Smooth muscle cell (in vitro differentiated cells): ENCODE measurements around the gene IFI35. TPM values are rescaled to one million over a fixed set of nuclear protein-coding genes. Genes with fewer than 3 reads are reported as not detected.

ENCODE experiments used
- DNase-seq: peaks from one replicate; lab custom pipeline; 2025; ENCODE audit not compliant: unreplicated experiment; lab: John Stamatoyannopoulos, UW
- H2AFZ ChIP-seq: fragments of 200-600 bp; sonication (generic); 2 replicates; pipeline ENCODE4 v1.6.0; 2016; ENCODE audit warnings: antibody characterized with exemption, low read depth, mild to moderate bottlenecking
- H3F3A ChIP-seq: fragments of 200-600 bp; sonication (generic); 2 replicates; pipeline ENCODE4 v1.6.0; 2017; ENCODE audit warnings: antibody characterized with exemption, low read depth
- H3K27ac ChIP-seq: fragments of 200-600 bp; sonication (generic); 2 replicates; pipeline ENCODE4 v1.5.1; 2016; ENCODE audit warnings: low read depth, mild to moderate bottlenecking
- H3K27me3 ChIP-seq: fragments of 200-600 bp; sonication (generic); 2 replicates; pipeline ENCODE4 v1.6.1; 2016; ENCODE audit warnings: low read depth, mild to moderate bottlenecking
- H3K36me3 ChIP-seq: fragments of 200-600 bp; sonication (generic); 2 replicates; pipeline ENCODE4 v1.5.1; 2016; ENCODE audit warnings: low read depth
- H3K4me1 ChIP-seq: fragments of 200-600 bp; sonication (generic); 2 replicates; pipeline ENCODE4 v1.5.1; 2016; ENCODE audit warnings: low read depth
- H3K4me2 ChIP-seq: fragments of 200-600 bp; sonication (generic); 2 replicates; pipeline ENCODE4 v1.6.0; 2016; ENCODE audit warnings: mild to moderate bottlenecking
- H3K4me3 ChIP-seq: fragments of 200-600 bp; sonication (generic); 2 replicates; pipeline ENCODE4 v1.5.1; 2016; ENCODE audit warnings: mild to moderate bottlenecking
- H3K79me2 ChIP-seq: fragments of 200-600 bp; sonication (generic); 2 replicates; pipeline ENCODE4 v1.6.0; 2016; ENCODE audit warnings: low read depth, mild to moderate bottlenecking
- H3K9ac ChIP-seq: fragments of 200-600 bp; sonication (generic); 2 replicates; pipeline ENCODE4 v1.6.0; 2016; ENCODE audit warnings: low read depth
- H3K9me3 ChIP-seq: fragments of 200-600 bp; sonication (generic); replicated peaks from 2 replicates; pipeline ENCODE4 v1.5.1; 2016; ENCODE audit warnings: low read depth
- H4K20me1 ChIP-seq: fragments of 200-600 bp; sonication (generic); 2 replicates; pipeline ENCODE4 v1.6.0; 2016; ENCODE audit warnings: low read depth
- WGBS: methylation state at CpG from one replicate; pipeline ENCODE4 v1.1.7; 2016; ENCODE audit warnings: low lambda C conversion rate; 5-methylcytosine and 5-hydroxymethylcytosine counted together
- polyA plus RNA-seq: library from polyadenylated mRNA; unstranded; fragments of >200 nt; fragmentation: Nextera tagmentation; extraction: Ambion mirVana; gene quantifications from 2 replicates; pipeline ENCODE4 v1.2.1, GENCODE V29; 2016
- total RNA-seq: library from RNA; depleted of rRNA; stranded (reverse); fragments of >200 nt; gene quantifications from 2 replicates; pipeline ENCODE4 v1.2.3, GENCODE V29; 2014
- TF ChIP-seq, protein P1 (sequence below): fragments of 200-600 bp; sonication (generic); IDR thresholded peaks from 2 replicates; pipeline ENCODE4 v1.5.1; 2017; ENCODE audit warnings: borderline replicate concordance, mild to moderate bottlenecking, antibody characterized with exemption; ENCODE audit not compliant: insufficient read depth, poor library complexity, severe bottlenecking

The IFI35 gene
- total and polyA plus RNA-seq, 2 experiments from 2014 or later = 1.9 to 6.3 TPM

DNA sequence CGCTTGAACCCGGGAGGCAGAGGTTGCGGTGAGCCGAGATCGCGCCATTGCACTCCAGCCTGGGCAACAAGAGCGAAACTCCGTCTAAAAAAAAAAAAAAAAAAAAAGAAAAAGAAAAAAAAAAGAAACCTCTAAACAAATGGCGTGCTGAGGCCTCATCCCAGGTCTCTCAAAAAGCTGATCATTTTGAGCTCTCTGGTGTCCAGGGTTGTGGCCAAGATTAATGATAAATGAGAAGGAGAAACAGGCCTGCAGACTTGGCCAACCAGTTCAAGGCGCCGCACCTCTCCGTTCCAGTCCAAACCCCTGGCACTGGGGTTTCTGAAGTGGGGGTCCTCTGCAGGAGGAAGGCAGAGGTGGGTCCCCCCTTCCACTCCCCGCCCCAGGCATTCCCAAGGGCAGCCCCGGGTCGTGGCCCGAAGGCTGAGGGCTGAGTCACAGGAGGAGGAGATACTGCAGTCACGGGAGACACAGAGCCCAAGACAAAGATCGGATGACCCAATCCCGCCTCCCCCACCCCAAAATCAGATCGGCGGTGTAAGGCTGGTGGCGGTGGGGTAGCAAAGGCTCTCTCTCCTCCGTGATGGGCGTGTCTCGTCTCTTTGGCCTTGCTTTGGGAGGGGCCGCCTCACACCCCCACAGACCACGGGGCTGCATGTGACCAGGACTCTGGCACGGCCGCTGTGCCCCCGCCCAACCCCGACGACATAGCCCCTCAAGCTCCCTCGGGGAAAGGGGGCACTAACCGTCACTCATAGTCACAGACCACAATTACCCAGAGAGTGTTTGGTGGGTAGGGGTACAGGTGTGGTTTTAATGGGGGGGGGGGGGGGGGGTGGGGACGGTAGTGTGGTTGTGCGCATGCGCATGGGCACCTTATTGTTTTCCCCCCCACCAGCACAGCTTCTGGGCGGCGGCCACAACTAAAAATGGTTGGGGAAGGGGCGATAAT lies 14.5 kb downstream of the IFI35 start:
- peak overlapping the region; percentile 45 for H2AFZ ChIP-seq
- peaks cover 8% of the 10 kb centered on the region for H3F3A ChIP-seq
- 15% methylated on average over 26 of the region's 40 CpGs for WGBS
- peak overlapping the region; percentile 100 for H3K4me2 ChIP-seq
- peaks cover 29% of the 10 kb centered on the region for H3K79me2 ChIP-seq
- no peaks in the 10 kb centered on the region for H3K27me3 ChIP-seq
- no peaks in the 10 kb centered on the region for H3K36me3 ChIP-seq
- peak overlapping the region; percentile 99 for H3K4me3 ChIP-seq
- TF ChIP-seq, protein P1, sequence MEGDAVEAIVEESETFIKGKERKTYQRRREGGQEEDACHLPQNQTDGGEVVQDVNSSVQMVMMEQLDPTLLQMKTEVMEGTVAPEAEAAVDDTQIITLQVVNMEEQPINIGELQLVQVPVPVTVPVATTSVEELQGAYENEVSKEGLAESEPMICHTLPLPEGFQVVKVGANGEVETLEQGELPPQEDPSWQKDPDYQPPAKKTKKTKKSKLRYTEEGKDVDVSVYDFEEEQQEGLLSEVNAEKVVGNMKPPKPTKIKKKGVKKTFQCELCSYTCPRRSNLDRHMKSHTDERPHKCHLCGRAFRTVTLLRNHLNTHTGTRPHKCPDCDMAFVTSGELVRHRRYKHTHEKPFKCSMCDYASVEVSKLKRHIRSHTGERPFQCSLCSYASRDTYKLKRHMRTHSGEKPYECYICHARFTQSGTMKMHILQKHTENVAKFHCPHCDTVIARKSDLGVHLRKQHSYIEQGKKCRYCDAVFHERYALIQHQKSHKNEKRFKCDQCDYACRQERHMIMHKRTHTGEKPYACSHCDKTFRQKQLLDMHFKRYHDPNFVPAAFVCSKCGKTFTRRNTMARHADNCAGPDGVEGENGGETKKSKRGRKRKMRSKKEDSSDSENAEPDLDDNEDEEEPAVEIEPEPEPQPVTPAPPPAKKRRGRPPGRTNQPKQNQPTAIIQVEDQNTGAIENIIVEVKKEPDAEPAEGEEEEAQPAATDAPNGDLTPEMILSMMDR = no peak
- no peaks in the 10 kb centered on the region for H3K9me3 ChIP-seq
- H3K27ac ChIP-seq = peak overlapping the region; percentile 92
- peaks cover 40% of the 10 kb centered on the region for H4K20me1 ChIP-seq
- H3K4me1 ChIP-seq = peaks cover 6% of the 10 kb centered on the region
- DNase-seq = peak; percentile 52
- peak overlapping the region; percentile 96 for H3K9ac ChIP-seq

DNA sequence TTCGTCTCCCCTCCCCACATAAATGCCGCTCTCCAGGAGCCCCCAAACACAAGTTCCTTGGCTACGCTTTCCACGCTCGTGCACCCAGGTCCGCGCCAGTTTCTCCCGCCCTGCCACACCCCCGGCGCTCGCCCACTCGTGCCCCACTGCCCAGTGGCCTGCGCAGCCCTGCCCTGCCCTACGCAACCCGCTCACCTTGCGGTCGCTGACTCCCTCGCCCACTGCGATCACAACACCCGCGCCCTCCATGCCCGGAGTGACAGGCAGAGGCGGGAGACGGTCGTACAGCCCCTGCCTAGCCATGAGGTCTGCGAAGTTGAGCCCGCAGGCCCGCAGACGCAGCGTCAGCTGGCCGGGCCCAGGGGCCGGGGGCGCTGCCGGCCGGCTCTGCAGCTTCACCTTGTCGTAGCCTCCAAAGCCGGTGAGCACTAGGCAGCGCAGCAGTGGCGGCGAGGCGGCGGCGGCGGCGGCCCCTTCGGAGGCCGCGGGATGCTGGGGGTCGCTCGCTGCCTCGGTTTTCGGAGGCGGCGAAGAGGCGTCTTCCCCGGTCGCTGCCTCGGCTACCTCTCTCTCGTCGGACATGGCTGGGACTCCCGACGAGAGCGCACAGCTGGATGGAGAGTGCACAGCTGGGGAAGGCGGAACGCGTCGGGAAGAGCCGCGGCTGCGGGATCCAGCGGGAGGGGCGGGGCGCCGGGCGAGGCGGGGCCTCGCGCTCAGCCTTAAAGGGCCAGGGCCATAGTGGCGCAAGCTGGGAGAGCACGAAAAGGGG lies 15.3 kb downstream of the IFI35 start, which contains the start of gene VAT1:
Gene VAT1, minus strand, starts transcription at position 645 of the 772 bp plus-strand sequence. Its CDS starts 63 bp downstream, at position 582.
- Histone ChIP-seq H3K36me3 (no peaks in the 10 kb centered on the region), H4K20me1 (peaks cover 32% of the 10 kb centered on the region), H2AFZ (peak within 1 kb of the TSS; percentile 45), H3F3A (peaks cover 8% of the 10 kb centered on the region), H3K27ac (peak within 1 kb of the TSS; percentile 92), H3K9me3 (no peaks in the 10 kb centered on the region), H3K4me1 (peaks cover 6% of the 10 kb centered on the region), H3K27me3 (no peaks in the 10 kb centered on the region), H3K9ac (peak within 1 kb of the TSS; percentile 96), H3K79me2 (peaks cover 29% of the 10 kb centered on the region), H3K4me3 (peak within 1 kb of the TSS; percentile 99), H3K4me2 (peak within 1 kb of the TSS; percentile 100)
- TF ChIP-seq, protein P1 = no peak
- 2% methylated on average over 73 of the region's 80 CpGs for WGBS
- DNase-seq = peak; percentile 50

DNA sequence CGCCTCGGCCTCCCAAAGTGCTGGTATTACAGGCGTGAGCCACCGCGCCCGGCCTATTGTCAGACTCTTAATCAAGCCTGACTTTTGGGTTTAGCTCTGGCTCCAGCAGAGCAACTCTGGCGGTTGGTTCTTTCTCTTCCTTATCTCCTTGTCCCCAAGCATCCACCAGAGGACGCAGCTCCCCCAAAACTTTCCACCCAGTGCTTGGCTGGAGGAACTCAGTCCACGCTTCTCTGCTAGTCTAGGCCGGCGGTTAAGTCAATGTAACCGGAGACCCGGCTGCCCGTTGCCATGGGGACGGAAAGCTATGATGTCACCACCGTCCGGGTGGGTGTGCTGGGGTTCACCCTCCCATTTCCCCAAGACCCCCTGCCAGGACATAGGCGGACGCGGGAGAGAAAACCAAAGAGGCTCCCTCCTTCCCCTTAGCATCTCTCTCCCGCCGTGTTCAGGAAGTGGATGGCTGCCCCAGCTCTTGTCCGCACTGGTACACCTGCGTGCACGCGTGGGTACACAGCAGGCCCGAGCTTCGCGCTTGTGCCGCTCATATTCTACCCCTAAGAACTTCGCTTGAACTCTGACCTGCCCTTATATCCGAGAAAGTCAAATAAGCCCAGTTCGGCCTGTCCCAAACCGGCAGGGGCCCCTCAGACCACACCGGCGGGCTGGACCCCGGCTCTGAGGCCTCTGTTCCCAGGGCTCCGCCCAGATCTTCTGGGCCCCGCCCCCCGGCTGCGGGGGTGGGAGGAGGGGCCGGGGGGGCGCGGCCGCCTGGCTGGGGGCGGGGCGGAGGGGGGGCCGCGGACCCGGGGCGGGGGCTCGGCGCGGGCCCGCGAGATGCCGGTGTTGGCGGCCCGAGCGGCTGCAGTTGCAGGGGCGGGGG lies 18.1 kb downstream of the IFI35 start, which contains the start of gene RND2:
Gene RND2, plus strand, starts transcription at position 825 of the 883 bp plus-strand sequence. CDS start 117 bp downstream, outside the sequence.
- no peaks in the 10 kb centered on the region for H3K27me3 ChIP-seq
- peak within 1 kb of the TSS; percentile 82 for H3K9ac ChIP-seq
- 1% methylated on average over 44 of the region's 61 CpGs for WGBS
- no peaks in the 10 kb centered on the region for H3K9me3 ChIP-seq
- TF ChIP-seq, protein P1 = peak; percentile 55
- peak within 1 kb of the TSS; percentile 67 for H3K27ac ChIP-seq
- no peaks in the 10 kb centered on the region for H3K36me3 ChIP-seq
- peak within 1 kb of the TSS; percentile 67 for H3K4me3 ChIP-seq
- peaks cover 6% of the 10 kb centered on the region for H3K4me1 ChIP-seq
- DNase-seq = peak; percentile 78
- peaks cover 8% of the 10 kb centered on the region for H3F3A ChIP-seq
- peak within 1 kb of the TSS; percentile 92 for H2AFZ ChIP-seq
- H4K20me1 ChIP-seq = peaks cover 9% of the 10 kb centered on the region
- peaks cover 21% of the 10 kb centered on the region for H3K79me2 ChIP-seq
- peak within 1 kb of the TSS; percentile 98 for H3K4me2 ChIP-seq
